ENCODE results near the gene ALDH3B1.

ALDH3B1 gene

DNA sequence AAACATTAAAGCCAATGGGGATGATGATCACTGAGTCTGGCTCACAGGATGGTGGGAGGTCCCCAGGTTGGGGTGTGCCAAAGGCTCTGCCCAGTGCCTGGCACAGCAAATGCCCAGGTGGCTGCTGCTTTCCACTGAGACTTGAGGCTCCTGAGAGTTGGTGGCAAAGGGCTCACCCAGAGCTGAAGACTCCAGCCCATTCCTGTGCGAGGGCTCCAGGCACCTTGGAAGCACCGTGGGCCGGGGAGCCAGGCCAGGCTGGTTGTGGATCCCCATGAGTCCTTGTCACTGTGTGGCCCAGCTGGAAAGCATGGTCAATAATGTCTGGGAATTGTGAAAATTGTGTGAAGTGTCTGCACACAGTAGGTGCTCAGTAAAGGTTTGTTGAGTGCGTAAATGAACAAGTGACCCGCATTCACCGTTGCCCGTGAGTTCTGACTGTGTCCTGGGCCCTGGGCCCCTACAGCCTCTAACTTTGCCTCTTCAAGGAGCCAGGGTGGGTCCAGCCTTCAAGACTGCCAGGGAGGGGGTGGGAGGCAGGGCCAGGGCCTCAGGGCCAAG, 3.4 kb upstream of the ALDH3B1 start:
- no peak for ATAC-seq
- Mint-ChIP-seq H3K9me3 (no peaks in the 10 kb centered on the region), H3K27ac (no peak overlapping the region), H3K27me3 (peaks cover 10% of the 10 kb centered on the region), H3K4me3 (no peak overlapping the region), H3K4me1 (peaks cover 41% of the 10 kb centered on the region)
- DNase-seq = no peak

DNA sequence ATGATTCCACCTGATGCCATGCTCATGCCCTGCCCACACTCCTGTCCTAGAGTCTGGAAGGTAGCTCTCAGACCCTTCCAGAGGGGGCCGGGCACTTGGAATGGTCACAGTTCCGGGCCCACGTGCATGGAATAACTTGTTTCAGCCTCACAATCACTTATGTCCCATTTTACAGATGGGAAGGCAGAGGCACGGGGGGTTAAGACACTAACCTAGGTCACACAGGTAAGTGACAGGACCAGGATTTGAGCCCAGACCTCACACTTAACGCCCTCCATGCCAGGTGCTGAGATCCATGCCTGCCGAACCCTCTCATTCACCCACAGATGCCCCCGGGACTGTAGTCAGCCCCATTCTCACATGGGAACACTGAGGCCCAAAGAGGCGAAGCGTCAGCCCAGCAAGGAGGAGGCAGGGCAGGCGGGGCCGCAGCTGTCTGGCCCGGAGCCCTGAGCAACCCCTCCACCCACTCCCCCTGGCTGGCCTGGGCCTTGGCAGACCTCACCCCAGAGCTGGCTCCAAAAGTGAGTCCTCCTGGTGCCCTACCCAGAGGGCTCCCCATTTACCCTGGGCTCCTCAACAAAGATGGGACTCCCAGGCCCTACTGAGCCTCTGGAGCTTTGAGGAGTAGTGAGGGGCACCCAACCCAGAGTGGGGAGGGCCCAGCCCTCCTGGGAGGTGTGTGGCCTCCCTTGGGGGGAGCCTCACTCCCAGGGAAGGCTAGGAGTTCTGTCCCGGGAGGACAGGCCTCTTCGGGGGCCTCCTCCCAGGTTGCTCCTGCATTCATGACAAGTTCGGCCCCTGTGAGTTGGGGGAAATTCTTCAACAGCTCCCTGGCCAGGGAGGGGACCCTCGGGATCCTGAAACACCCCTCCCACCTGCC, 2.4 kb upstream of the ALDH3B1 start:
- no peaks in the 10 kb centered on the region for H3K9me3 Mint-ChIP-seq
- H3K4me3 Mint-ChIP-seq = no peak overlapping the region
- no peak for ATAC-seq
- peaks cover 33% of the 10 kb centered on the region for H3K4me1 Mint-ChIP-seq
- peaks cover 10% of the 10 kb centered on the region for H3K27me3 Mint-ChIP-seq
- DNase-seq = no peak
- no peak overlapping the region for H3K27ac Mint-ChIP-seq

DNA sequence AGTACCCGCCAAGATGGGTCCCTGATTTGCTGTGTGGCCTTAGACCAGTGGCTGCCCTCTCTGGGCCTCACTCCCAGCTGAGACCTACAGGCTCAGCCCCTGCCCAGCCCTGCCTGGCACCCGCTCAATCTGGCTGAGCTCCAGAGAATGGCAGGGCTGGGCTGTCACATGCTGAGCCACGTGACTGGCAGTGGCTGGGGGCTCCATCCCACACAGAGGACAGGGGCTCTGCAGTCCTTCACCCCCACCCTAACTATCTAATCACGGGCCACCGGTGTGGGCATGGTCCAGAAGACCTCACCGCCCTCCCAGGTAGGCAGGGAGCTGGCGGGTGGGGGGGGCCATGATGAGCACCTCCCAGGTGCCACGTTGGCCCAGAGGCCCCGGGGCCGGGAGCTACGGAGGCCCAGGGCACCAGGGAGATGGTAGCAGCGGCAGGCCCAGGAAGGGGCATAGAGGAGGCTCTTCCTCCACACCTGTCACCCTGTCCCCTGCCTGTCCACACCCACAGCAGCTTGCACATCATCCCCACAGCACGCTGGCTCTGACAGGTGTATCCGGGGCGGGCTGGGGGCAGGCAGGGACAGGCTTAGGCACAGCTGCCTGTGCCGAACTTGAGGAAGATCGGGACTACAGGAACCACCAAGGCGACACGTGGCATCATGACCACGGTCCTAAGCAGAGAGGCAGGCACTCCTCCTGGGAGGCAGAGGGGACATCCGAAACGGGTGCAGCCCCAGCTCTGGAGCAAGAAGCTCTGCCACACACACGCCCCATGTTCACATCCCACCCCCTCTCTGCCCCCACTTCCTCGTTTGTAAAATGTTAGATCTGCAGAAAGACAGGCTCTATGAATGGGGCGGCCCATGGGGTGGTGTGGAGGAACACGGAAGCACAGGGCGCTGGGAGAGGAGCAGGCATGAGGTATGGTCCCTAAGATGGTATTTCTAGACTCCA, 1.5 kb upstream of the ALDH3B1 start:
- Mint-ChIP-seq H3K27ac (peak overlapping the region in 1 of 2 donors; percentile 71), H3K4me3 (no peak overlapping the region), H3K27me3 (peaks cover 10% of the 10 kb centered on the region), H3K4me1 (peaks cover 29% of the 10 kb centered on the region), H3K9me3 (no peaks in the 10 kb centered on the region)
- DNase-seq = no peak
- no peak for ATAC-seq

DNA sequence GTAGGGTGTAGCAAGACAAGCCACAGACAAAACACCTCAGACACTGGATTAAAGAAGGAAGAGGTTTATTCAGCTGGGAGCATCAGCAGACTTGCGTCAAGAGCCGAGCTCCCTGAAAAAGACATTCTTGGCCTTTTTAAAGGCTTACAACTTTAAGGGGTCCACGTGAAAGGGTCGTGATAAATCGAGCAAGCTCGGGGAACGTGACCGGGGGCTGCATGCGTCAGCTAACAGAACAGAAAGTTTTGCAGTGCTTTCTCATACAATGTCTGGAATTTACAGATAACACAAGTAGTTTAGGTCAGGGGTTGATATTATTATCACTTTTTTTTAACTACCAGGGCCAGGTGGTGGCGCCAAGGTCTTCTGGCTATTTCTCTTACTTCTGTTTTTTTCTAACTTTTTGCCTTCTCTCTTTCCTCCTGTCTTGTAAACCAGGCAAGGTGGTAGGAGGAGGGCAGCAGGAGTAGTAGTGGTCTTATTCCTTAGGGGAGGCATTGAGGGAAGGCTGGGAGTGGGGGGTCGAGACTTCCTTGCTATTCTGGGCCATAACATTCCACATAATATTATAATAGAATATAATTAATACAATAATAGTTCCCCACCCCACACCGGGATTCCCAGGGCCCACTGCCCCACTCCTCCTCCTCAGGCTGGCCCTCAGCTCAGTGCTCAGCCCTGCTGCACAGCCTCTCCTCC, 587 bp upstream of the ALDH3B1 start:
- peak overlapping the region in 1 of 2 donors; percentile 71 for H3K27ac Mint-ChIP-seq
- no peak for DNase-seq
- H3K27me3 Mint-ChIP-seq = peaks cover 10% of the 10 kb centered on the region
- peaks cover 23% of the 10 kb centered on the region for H3K4me1 Mint-ChIP-seq
- ATAC-seq = no peak
- H3K4me3 Mint-ChIP-seq = peak overlapping the region in 1 of 2 donors; percentile 9
- no peaks in the 10 kb centered on the region for H3K9me3 Mint-ChIP-seq

DNA sequence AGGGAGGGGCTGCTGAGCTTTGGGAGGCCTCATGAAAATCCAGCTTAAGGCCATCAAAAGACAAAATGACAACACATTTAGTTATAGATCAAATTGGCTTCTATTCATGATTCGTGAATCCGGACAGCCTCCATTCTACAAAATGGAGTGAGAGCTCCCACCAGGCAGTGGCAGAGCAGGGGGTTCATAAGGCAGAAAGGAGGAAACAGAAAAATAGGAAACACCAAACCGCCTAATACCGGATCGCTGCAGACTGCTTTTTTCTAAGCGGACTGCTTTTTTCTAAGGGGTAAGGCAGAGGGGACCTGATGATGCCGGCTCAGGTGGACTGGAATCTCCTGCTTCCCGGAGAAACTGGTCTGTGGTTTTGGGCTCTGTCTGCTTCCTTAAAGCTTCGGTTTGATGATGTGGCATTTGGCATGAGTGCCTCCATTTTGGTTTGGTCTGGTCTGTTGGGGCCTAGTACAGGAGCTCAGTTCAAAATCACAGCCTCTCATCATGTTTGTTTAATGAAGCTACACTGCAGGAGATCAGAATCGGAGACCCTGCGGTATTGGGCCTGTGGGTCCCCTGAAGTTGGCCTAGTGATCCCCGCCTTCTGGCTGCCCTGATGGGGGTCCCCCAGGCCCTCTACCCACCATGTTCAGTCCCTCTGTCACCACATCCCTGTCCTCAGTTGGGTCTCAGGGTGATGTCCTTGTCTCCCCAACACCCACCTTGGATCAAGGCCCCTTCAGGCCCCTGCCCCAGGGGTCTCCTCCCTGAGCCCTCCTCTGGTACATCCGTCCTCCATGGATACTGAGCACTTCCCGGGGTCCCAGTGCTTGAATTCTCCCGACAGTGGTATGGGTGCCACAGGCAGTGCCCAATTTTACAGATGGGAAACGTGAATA, 1.2 kb downstream of the ALDH3B1 start:
- DNase-seq (no peak), ATAC-seq (no peak)
- Mint-ChIP-seq H3K4me3 (no peak overlapping the region), H3K27ac (no peak overlapping the region), H3K9me3 (no peaks in the 10 kb centered on the region), H3K27me3 (peaks cover 10% of the 10 kb centered on the region), H3K4me1 (peaks cover 15% of the 10 kb centered on the region)

DNA sequence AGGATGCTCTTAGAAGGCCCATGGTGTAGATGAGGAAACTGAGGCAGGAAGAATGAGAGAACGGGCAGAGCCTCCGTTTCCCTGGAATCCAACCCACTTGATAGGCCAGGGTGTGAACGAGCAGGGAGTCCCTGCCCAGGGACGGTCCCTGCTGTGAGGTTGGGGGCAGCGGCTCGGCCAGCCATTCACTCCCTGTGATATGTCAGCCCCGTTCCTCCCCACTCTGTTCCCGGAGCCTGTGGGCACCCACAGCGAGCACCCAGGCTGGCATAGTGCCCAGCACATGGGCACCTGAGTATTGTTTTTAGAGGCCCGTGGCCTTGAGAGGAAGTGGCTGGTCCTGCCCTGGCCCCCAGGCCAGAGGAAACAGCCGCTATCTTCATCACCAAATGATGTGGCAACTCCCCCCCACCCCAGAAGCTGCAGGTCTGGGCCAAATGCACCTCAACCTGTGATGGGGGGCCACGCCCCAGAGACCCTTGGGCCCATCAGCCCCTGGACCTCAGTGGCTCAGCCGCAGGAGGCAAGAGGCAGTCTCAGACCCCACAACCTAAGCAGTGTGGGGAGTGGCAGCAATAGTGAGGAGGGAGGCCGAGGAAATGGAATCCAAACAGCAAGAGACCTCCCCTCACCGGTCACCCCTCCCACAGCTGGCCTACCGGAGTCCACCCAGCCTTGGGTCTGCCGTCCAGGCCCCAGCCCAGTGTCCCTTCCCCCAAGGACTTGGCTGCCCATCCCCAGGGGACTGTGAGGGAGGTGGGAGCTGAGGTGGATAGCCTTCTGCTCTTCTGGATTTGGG, 2.1 kb downstream of the ALDH3B1 start:
- Mint-ChIP-seq H3K4me3 (no peak overlapping the region), H3K27ac (no peak overlapping the region), H3K4me1 (peaks cover 15% of the 10 kb centered on the region), H3K9me3 (no peaks in the 10 kb centered on the region), H3K27me3 (peaks cover 10% of the 10 kb centered on the region)
- ATAC-seq = no peak
- DNase-seq = no peak

DNA sequence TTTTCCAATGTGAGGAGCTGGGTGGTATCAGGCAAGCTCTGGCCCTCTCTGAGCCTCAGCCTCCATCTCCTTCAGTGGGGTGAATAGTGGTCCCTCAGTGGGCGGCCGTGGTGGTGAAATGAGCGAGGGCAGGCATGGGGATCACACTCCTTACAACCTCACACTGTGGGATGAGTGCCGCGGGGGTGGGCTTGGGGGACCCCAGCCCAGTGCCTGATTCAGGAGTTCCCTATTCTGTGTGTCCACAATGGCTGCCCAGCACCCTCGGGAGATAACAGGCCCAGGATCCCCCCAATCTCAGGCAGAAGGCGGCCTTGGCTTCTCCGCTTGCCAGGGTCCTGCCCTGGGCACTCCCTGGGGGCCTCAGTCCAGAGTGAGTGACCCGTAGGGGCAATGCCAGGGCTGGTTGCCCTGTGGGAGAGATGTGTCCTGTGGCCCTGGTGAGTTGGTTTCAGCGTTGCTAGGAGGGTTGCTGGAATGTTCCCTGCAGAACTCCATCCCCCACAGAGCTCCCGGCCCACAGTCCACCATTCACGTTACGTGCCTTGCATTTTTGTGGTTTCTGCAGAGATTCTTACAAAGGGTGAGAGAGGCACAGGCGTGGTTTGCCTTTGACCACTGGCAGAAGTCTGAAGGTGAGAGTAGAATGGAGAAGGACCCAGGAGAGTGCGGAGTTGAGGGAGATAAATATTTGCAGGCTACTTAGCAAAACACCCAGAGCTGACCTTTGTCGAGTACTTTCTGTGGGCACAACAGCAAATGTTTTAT, 2.9 kb downstream of the ALDH3B1 start:
- Mint-ChIP-seq H3K4me1 (peaks cover 15% of the 10 kb centered on the region), H3K27ac (no peak overlapping the region), H3K4me3 (no peak overlapping the region), H3K9me3 (no peaks in the 10 kb centered on the region), H3K27me3 (peaks cover 10% of the 10 kb centered on the region)
- DNase-seq (no peak), ATAC-seq (no peak)

DNA sequence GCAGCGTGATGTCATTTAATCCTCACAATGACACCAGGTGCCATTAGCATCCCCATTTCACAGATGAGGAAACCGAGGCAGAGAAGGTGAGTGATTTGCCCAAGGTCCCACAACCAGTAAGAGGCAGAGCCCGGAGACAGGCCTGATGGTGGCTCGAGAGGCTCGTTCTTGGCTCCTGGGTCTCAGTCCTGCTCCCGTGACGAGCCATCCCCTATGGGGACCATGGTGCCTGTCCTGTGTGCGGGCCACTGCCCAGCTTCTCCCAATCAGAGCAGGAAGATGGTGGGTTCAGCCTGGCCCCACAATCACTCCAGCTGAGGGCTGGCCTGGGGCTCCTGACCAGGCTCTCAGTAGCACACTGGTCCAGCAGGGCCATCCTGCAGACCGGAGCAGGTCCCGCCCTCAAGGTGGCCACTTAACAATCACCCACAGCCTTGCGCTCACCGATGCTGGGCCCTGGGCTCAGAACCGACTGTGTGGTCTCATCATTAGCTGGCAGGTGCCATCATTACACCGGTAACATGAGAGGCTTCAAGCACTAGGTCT, 3.6 kb downstream of the ALDH3B1 start:
- no peak for DNase-seq
- Mint-ChIP-seq H3K4me3 (no peak overlapping the region), H3K27me3 (peaks cover 10% of the 10 kb centered on the region), H3K27ac (no peak overlapping the region), H3K4me1 (peaks cover 15% of the 10 kb centered on the region), H3K9me3 (no peaks in the 10 kb centered on the region)
- no peak for ATAC-seq

DNA sequence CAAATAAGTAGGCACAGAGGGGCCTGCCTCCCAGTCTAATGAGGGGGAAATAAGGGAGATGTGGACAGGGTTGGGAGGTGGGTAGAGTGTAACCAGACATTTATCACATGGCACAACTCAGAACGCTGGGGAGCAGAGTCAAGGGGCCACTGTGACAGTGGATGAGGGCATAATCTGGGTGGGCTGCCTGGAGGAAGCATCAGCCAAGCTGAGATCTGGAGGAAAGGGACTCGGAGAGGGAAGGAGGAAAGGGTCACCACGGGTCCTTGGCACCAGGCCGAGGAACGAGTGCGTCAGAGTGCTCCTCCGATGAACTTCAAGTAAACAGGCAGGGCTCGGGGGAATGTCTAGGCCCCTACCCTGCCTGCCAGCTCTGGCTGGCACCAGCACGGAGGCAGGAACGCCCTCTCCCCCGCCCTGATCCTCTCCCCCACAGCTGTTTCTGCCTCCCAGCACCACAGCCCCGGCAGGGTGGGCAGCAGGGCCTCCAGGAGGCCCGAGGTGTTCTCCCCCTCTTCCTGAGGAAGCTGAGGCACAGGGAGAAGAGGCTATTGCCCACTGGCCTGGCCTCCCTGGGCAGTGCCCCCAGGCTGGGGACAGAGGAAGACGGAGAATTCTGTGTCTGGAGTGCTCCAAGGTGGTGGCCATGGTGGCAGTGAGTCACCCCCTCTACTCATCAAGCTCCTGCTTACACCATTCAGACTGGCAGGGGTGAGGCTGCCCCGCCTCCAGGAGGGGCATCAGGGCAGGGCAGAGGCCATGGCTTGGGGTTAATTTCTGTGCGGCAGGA, 4.2 kb downstream of the ALDH3B1 start:
- ATAC-seq = peak; percentile 56
- H3K4me3 Mint-ChIP-seq = no peak overlapping the region
- no peak overlapping the region for H3K27ac Mint-ChIP-seq
- H3K9me3 Mint-ChIP-seq = no peaks in the 10 kb centered on the region
- DNase-seq = no peak
- peaks cover 8% of the 10 kb centered on the region for H3K4me1 Mint-ChIP-seq
- peaks cover 10% of the 10 kb centered on the region for H3K27me3 Mint-ChIP-seq

DNA sequence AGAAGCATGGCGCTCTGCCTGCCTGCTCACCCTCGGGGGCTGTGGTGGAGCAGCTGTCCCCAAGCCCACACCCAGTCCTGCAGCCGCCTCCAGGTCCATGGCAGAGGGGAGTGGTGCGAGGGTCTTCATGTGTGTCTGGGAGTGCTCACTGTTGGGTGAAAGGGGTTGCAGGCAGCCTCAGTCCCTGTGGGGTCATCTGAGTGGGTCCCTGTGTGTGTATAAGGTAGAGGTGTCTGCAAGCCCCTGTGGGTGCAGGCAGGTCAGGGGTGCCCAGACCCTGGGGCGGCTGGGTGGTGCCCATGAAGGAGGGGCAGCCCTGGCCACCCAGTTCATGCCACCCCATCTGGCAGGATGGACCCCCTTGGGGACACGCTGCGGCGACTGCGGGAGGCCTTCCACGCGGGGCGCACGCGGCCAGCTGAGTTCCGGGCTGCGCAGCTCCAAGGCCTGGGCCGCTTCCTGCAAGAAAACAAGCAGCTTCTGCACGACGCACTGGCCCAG, 4.9 kb downstream of the ALDH3B1 start:
- Mint-ChIP-seq H3K4me1 (peaks cover 3% of the 10 kb centered on the region), H3K27ac (no peak overlapping the region), H3K9me3 (no peaks in the 10 kb centered on the region), H3K4me3 (no peak overlapping the region), H3K27me3 (peaks cover 9% of the 10 kb centered on the region)
- DNase-seq = no peak
- peak; percentile 39 for ATAC-seq

DNA sequence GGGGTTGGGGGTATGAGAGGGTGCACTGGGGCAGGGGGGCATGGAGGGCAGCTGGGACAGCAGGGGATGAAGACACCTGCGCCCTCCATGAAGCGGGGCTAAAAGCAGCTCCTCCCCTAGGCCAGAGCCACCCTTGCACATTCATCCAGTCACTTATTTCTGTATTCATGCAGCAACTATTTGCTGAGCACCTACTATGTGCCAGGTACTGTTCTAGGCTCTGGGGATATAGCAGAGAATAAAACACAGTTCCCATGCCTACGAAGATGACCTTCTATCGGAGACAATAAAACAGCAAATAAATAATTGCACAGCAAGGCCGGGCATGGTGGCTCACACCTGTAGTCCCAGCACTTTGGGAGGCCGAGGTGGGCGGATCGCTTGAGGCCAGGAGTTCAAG, 5.3 kb downstream of the ALDH3B1 start:
- Mint-ChIP-seq H3K4me3 (no peak overlapping the region), H3K27me3 (peaks cover 5% of the 10 kb centered on the region), H3K9me3 (no peaks in the 10 kb centered on the region), H3K4me1 (no peaks in the 10 kb centered on the region), H3K27ac (no peak overlapping the region)
- DNase-seq (no peak), ATAC-seq (no peak)

DNA sequence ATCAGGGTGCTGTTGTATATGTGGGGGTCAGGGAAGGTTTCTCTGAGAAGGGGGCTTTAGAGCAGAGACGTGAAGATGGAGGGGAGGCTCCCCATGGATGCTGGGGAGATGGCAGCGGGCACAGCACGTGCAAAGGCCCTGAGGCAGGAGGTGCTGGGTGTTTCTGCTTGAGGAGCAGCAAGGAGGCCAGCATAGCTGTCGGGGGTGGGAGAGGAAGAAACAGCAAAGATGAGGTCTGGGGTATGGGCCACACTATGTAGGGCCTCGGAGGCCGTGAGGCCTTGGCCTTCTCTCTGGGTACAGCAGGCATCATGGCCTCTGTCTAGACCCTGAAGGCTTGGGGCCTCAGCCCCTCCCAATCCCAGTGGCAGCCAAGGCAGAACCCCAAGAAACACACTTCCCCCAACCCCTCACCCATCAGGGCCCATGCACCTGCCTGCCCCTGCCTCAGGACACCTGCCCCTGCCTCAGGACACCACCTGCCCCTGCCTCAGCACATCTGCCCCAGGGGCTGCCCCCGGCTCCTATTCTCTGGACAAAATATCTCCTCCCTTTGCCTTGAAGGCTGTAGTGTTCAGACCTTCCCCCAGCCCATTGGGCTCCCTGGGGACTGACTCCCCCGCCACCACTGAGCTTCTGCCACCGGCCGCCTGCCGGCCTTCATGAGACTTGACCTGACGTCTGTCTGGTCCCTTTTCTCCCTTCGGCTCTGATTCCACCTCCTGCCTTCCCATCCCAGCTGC, 6.2 kb downstream of the ALDH3B1 start:
- Mint-ChIP-seq H3K4me3 (no peak overlapping the region), H3K27me3 (no peaks in the 10 kb centered on the region), H3K9me3 (no peaks in the 10 kb centered on the region), H3K4me1 (no peaks in the 10 kb centered on the region), H3K27ac (no peak overlapping the region)
- DNase-seq (no peak), ATAC-seq (no peak)

Measured in stimulated activated naive CD8-positive, alpha-beta T cell treated with anti-CD3 and anti-CD28 coated beads, Interleukin-15, amount 100 ng/mL, for 72 hours (primary cell).